ENCODE data around the gene IL1RAP.
A peak's percentile ranks its signal among the peaks of the same experiment; 100 is the strongest.
"Not testable (repeated sequence)": the region's sequence is repeated elsewhere in the genome, so short reads cannot be mapped to it uniquely, and the experiment has no call there.

Gene IL1RAP, protein sequence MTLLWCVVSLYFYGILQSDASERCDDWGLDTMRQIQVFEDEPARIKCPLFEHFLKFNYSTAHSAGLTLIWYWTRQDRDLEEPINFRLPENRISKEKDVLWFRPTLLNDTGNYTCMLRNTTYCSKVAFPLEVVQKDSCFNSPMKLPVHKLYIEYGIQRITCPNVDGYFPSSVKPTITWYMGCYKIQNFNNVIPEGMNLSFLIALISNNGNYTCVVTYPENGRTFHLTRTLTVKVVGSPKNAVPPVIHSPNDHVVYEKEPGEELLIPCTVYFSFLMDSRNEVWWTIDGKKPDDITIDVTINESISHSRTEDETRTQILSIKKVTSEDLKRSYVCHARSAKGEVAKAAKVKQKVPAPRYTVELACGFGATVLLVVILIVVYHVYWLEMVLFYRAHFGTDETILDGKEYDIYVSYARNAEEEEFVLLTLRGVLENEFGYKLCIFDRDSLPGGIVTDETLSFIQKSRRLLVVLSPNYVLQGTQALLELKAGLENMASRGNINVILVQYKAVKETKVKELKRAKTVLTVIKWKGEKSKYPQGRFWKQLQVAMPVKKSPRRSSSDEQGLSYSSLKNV

DNA sequence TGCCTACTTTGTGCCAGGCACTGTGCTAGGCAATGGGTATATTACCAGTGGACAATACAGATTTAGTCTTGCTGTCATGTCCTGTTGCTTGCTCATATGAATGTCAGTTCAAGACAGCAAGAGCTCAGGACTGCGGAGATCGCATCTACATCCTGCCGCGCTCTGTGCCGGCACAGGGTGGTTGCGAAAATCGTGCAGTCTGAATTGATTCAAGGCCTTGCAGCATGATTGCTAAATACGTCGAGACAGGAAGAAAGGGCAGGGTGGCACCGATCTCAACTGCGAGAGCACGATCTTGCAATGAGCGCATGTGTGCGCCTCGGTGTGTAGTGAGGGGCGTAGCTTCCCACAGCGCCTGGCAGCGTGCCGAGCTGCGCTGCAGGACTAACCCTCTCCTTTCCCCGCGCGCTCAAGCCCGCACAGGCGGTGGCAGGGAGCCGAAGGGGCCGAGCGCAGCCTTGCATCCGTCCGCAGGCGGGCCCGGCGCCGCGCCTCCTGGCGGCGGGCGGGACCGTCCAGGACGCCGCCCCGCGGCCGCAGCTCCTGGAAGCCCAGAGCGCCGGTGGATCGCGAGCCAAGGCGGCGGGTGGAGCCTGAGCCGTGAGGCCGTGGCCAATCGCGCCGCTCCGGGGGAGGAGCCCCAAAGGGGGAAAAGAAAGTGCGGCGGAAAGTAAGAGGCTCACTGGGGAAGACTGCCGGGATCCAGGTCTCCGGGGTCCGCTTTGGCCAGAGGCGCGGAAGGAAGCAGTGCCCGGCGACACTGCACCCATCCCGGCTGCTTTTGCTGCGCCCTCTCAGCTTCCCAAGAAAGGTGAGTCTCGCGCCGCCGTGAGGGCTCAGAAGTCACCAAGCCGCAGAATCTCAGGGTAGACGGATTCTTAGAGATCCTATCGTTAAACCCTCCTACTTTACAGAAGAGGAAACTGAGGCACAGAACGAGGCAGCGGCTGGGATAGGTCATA lies at the start of gene IL1RAP:
Gene IL1RAP (plus strand): TSS at position 677 of the 962 bp plus-strand sequence. CDS start 50,205 bp downstream, outside the sequence.
- peak; percentile 78 for DNase-seq (ENCODE audit: low read depth)

DNA sequence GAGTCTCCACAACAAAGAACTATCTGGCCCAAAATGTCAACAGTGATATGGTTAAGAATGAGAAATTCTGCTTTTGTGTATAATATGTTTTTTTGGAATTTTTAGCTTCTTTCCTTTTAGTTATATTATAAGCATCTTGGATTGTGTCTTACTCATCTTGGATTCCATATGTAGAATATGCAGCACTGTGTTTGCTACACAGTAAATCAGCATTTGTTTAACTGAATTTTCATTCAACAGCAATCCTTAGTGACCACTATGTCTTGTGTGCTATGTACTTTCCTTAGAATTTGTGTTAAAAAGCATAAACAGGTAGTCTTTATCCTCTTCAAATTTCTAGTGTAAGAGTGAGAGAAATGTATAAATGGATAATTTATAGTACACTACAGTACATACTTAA lies 46.0 kb upstream of the IL1RAP start:
- DNase-seq (ENCODE audit: low read depth) = no peak

DNA sequence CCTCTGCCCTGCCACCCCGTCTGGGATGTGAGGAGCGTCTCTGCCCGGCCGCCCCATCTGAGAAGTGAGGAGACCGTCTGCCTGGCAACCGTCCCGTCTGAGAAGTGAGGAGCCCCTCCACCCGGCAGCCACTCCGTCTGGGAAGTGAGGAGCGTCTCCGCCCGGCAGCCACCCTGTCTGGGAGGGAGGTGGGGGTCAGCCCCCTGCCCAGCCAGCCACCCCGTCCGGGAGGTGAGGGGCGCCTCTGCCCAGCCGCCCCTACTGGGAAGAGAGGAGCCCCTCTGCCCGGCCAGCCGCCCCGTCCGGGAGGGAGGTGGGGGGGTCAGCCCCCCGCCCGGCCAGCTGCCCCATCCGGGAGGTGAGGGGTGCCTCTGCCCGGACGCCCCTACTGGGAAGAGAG lies 40.6 kb upstream of the IL1RAP start:
- not testable (repeated sequence) for DNase-seq (ENCODE audit: low read depth)

DNA sequence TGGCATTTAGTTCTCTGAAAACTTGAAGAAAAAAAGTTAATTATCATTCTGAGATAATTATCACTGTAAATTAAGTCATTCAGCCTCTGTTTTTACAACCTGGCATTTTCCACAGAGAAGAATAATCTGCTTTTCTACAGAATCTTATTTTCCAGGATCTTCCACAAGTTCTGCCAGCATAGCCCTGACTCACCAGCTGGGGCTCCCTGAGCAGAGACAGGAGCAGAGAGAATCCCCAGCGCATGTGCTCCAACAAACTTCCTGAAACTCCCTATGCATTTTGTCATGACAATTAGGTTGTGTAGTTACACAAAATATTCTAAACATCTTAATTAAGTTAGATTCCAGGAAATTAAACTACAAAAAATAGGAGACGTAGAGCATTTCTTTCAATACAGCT lies 32.1 kb upstream of the IL1RAP start:
- DNase-seq (ENCODE audit: low read depth) = no peak

DNA sequence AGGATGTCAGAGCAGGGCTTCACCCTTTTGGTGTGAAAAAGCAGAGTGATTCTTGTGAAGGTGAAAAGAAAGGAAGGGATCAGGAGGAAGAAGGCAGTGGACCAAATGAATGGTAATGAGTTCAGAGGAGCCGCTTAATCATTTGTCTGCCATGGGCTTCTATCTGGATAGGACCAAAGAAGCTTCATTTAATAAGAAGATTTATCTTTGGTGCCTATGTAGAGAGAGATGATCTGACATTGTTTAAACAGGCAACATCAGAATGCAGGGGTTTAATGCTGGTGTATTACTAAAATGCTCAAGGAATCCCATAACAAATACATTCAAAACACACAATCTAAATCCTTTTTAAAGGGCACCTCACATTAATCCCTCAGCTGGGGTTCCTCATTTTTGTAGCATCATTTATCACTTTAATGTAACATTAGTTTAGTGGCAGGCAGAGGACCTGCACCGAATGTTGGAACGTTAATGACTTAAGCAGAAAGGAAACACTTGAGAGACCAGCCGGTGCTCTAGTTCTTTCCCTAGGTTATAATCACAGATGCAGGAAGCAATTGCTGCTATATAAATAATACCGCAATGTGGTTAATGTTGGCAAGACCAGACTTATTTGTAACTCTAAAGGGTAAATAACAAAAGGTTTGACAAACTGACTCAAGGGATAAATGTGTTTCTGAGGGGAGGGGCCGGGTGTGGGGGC lies 27.9 kb upstream of the IL1RAP start:
- no peak for DNase-seq (ENCODE audit: low read depth)

DNA sequence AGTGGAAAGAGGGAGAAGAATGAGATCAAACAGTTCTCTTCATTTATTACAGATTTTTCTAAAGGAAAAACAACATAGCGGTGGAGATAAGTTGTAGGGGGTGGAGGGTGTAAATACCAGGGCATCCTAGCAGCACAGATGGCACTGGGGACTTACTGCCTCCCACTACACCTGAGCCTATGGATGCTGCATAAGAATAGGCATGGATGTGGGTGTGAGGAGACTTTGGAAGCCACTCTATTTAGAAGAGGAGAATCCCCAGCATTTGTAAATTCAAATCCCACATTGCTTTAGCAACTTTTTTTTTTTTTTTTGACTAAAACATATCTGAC lies 27.4 kb upstream of the IL1RAP start:
- DNase-seq (ENCODE audit: low read depth) = no peak

DNA sequence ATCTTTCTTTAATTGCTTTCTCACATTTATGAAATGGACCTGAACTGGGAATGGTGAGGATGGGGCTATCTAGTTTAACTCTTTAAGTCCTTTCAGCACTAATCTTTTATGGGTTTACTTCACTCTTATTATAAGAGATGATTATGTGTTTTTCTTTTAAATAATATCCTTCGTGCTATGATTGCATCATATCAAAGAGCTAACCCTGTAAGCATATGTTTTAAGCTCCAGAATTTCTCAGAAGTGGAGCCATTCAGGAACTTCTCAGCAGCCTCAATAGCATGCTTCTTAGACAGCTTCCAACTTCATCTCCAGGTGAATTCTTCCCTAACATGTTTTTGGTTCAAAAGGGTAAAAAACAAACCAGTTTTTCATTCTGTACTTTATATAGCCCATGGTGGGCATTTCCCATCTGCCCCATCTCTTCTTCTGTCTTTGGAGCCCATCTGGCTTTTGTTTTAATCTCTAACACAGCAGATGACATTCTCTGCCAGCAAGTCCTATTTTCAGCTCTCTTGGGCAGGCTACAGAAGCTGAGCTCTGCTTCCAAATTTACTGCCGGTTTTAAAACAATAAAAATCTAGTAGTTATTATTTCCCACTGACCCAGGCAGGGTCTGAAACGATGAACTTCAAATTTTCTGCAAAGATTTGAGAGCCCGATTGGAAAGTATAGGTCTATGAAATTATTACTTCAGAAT lies 26.8 kb upstream of the IL1RAP start:
- DNase-seq (ENCODE audit: low read depth) = no peak

DNA sequence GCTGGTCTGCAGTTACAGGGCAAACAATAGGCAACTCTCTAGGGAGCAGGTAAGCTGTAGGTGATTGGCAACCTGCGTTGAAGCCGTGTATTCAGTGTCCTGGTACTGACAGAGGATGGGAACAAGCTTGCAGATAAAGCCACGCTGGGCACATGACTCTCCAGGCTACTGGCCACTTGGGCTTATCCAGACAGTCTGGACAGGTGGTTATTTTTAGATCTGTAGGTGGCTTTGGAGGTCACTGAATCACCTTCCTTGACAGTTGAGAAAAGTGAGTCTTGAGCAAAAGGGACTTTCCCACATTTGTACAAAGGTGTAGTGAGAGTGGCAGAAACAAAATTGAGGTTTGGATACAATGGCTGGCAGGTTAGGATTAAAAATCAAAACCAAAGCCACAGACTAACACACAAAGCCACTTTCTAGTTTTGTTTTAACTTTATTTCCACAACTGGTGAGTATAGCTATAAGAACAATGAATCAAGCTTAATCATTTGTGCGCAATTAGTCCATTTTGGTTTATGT lies 22.3 kb upstream of the IL1RAP start:
- no peak for DNase-seq (ENCODE audit: low read depth)

DNA sequence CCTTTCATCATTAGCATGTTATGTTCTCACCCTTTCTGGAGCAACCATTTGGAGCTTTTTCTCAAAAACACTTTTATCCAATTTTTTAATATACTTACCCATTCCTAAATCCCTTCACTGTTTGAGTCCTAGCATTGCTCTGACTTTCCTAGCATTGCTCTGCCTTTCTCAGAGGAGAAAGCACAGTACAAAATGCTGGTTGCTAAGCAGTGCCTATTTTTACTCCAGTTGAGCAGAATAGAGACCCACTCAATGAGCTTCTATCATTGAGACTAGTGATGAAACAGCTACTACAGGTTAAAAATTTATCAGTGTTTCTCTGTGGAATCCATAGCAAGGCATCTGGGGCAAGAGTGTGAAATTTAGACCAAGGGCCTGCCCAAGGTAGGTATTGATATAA lies 21.8 kb upstream of the IL1RAP start:
- DNase-seq (ENCODE audit: low read depth) = no peak

DNA sequence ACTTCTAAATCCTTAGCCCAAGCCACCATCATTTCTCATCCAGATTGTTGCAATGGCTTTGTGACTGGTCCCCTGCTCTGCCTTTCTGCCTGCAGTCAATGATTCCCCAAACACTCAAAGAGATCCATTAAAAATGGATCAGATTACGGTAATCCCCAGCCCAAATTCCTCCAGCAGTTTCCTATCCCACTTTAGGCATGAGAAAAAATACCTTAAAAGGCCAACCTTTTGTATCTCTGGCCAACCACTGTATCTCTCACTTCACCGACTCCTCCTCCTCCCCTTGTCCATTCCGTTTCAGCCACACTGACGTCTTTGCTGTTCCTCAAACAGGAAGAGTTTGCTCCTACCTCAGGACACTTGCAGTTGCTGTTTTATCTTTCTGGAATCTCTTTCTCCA lies 20.9 kb upstream of the IL1RAP start:
- DNase-seq (ENCODE audit: low read depth) = no peak

DNA sequence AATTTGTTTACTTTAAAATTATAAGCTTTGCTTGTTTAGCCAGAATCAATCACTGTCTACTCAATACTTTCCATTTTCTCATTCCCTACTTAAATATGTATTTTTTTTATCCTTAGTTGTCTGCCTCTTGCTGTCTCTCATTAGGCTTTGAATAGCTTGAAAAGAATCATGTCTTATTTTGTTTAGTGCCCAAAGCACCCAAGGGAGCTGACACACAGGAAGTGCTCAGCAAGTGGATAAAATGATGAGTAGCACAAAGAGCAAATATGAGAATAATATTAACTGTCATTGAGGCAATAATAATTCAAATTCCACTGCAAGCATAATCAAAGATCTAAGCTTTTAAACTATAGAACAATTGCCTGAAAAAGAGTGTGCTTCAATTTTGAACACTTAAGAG lies 19.0 kb upstream of the IL1RAP start:
- no peak for DNase-seq (ENCODE audit: low read depth)

DNA sequence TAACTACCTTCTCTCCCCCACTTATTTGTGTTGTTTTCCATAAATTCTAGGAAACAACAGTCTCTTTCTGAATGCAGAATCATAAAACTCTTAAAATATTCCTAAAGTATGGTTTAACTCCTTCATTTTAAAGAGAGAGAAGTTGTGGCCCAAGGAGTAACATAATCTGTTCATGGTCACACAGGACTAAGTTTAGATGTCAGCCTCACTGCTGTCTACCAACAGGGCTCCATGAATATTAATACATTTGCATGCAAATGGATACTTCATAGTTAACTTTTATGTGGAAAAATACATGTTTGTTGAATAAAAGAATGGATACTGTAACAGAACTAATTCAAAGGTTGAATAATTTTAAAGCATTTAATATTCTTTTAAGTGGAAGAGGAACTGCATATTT lies 18.5 kb upstream of the IL1RAP start:
- DNase-seq (ENCODE audit: low read depth) = no peak

DNA sequence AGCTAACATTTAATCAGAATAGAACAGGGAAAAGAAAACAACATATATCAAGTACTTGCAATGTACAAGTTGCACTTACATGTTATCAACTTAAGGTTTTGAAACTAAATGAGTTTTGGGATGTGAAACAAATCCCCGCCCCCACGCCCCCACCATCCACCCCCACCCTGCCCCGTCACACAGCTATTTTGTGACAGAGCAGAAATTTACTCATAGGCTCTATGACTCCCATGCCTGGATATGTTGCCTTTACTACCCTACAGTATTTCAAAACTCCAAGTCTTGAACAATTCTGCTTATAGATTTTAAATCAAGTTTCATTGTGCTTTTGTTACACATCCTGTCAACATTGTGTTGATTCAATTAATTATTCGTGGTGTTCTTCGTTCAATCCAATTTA lies 18.1 kb upstream of the IL1RAP start:
- DNase-seq (ENCODE audit: low read depth) = no peak

DNA sequence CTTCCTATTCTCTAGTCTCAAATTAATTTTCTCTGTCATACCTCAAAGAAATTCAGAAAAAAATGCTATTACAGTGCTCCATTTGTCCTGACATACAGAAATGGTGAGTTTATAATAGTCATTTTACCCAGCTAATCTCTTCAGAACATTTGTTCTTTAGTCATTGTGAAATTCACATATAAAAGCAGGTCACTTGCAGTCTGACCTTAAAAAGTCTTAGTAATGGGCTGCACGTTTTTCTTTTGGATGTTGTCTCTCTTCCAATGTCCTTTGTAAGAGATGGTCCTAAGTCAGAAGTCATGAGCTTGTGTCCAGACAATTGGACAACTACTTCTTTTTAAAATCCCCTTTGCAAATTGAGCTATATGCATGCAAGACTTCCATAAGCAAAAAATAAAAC lies 17.0 kb upstream of the IL1RAP start:
- DNase-seq (ENCODE audit: low read depth) = no peak

DNA sequence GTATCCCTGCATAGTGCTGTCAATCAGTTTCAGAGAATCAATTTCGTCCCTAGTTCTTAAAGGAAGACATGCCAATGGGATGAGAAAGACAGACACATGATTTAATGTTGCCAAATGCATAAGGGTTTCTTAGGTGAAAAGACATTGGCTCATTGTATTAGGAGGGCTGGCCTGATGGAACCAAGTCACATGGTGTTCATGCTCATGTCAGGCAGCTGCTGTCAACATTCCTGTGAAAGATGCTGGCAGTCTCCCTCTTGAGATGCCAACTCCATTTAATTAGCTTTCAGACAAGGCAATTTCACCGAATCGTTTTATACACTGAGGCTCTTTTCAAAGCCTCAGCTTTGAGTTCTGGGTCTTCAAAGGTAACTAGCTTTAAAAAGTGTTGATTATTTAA lies 16.1 kb upstream of the IL1RAP start:
- DNase-seq (ENCODE audit: low read depth) = no peak

DNA sequence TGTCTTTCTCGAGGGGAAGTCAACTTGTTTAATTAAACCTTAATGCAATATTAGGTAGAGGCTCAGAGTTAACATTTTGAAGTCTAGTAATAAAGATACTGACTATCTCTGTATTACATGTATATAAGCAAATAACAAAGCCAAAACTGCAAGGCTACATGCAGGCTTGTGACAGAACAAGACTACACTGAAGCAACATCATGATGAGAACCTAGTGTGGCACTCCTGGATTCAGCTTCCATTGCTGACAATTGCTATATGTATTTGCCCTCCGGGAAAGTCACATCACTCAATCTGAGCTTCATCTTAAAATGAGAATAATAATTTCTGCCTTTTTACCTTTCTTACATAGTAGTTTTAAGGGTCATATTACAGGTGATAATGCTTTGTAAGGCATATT lies 15.6 kb upstream of the IL1RAP start:
- DNase-seq (ENCODE audit: low read depth) = no peak

DNA sequence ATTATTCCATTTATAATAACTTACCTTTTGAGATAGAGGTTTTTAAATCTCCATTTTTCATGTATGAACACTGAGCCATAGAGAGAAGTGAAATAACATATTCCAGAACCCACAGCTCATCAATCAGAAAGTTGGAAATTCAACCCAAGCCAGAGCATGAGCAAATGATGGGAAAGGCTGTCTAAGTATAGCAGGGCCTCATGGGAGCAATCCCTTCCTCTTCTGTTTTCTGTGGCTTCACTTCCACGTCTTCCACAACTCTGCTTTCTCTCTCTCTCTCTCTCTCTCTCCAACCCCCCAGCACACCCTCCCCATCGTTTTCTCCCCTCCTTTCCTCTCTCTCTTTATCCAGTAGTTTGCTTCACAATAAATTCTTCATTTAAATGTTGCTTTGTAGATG lies 14.8 kb upstream of the IL1RAP start:
- no peak for DNase-seq (ENCODE audit: low read depth)

DNA sequence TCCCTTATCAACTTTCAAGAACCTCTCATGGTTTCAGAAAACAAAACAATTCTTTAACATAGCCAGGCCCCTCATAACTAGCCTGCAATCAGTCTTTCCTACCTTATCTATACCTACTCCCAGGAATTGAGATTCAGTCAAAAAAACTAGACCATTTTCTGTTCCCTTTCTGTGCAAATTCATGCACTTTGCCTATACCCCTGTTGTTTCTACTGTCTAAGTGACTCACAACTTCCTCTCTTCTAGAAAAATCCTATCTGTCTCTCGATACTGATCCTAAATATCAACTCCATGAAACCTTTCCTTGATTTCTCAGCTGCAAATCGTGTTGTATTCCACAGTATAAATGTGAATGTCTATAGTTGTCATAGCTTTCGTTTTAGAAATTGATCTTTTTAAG lies 10.9 kb upstream of the IL1RAP start:
- no peak for DNase-seq (ENCODE audit: low read depth)

DNA sequence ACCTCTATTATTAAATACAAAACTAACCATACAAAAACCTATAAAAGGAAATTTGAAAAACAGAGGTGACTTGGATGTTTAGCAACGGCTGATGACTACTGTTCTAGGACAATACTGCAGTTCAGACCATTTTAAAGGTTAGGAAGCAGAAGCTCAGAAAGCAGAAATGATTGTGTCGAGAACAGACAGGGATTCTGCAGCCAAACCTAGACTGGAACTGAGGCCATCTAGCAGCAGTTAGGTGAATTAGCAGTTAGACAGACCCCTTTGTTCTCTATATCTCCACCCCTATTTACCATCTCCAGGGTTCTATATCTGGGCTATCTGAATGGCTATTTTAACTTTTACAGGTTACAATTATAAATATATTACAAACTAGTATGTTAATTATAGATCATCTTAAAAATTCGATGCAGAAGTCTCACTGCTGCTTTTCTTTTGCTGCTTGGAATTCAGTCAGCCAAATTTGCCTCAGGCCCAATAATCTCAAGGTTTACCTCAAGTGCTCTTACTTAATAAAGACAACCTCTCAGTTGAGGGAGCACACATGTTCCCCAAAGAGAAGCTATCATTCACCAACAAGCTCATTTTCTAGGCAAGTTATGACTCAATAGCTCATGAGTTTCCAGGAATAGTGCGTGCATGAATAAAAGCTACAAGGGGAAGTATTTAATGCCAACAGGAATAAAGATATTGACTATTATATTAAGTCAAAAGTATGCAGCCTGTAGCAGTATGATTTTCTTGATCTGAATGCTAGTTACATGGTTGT lies 9.3 kb upstream of the IL1RAP start:
- no peak for DNase-seq (ENCODE audit: low read depth)

DNA sequence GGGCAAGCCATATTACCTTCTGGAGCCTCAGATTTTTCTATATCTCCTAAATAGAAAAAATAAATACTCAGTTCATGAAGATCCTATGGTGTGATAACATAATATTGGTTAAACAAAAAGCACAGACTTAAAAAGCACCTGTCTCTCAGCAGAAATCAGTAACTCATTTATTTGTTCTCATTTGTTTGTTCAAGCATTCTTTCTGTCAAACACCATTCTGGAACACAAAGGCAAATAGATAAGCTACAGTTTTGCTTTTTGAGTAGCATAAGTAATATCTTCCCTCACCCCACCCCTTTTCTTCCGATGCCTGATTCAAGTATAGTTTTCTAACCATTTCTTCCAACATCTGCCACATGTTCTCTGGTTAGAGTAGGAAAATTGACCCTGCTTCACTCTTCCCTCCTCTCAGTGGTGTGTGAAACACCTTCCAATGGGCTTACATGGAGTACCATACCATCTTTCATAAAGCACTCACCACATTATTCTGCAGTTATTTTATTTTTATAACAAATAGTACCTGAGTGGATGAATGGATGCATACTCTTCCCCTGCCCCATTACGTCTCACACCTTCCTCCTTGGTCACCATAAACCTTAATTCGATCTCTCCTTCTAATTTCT lies 8.4 kb upstream of the IL1RAP start:
- no peak for DNase-seq (ENCODE audit: low read depth)

Measured in stimulated activated CD4-positive, alpha-beta T cell treated with anti-CD3 and anti-CD28 coated beads, Interleukin-2, amount 100 ng/mL, for 4 hours (primary cell).